Hematopoietic multipotent progenitor cell treated with erythropoietin and hydrocortisone succinate and interleukin-3 and kit ligand, for 8 days (in vitro differentiated cells): ENCODE measurements around the gene CHI3L2.
A peak's percentile ranks its signal among the peaks of the same experiment; 100 is the strongest.

ENCODE experiments used
- DNase-seq: peaks from one replicate; pipeline ENCODE4 v3.0.0-alpha.2; 2015

CHI3L2 gene

GRCh38 chr1:111227434-111227833 is at the start of gene CHI3L2:
Gene CHI3L2 (plus strand): TSS chr1:111227713. CDS start chr1:111227730, 17 bp downstream.
- no peak for DNase-seq

DNA sequence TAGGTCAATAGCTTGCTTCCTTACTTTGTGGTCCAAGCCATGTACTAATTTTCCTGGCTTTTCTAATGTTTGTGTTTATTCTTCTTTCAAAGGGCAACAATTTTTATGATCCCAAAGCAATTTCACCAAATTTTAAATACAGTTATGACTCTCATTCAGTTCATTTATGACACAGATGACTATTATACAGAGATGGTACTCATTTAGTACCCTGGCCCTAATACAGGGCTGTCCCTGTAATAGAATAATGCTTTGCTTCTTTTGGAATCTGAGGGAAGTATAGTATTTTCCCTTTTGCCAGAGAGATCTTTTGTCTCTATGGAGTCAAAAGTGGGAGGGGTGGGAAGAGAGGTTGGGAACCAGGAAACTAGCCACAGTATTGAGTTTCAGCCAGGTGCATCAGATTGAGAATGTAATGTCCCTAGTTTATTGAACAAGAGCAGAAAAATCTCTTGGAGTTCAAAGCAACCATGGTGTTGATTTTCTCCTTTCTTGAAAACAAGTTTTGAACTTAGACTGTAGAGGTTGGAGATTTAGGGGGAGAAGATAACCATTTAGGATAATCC is 47.5 kb upstream of the CHI3L2 start:
- DNase-seq: no peak

- no peak for DNase-seq
Observed at GRCh38 chr1:111182052-111182451, 45.5 kb upstream of the CHI3L2 start.

GRCh38 chr1:111183308-111184069 is 44.0 kb upstream of the CHI3L2 start:
- no peak for DNase-seq

DNA sequence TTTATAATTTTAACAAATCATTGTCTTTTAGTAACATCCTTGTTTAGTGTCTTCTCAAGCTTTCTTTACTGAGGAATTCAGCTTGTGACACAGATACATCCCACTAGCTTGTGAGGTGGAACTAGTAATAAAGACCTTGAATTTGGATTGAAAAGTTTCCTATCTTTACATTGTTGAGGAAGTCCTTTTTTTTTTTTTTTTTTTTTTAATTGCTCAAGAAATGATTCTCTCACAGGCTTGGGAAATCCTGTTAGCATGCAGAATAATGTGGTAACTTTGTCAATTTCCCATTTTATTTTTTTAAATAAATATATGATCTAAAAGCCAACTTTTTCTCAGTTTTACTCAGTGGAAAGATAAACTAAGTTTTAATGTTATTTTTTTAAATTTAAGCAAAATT is 42.9 kb upstream of the CHI3L2 start:
- DNase-seq: no peak

DNA sequence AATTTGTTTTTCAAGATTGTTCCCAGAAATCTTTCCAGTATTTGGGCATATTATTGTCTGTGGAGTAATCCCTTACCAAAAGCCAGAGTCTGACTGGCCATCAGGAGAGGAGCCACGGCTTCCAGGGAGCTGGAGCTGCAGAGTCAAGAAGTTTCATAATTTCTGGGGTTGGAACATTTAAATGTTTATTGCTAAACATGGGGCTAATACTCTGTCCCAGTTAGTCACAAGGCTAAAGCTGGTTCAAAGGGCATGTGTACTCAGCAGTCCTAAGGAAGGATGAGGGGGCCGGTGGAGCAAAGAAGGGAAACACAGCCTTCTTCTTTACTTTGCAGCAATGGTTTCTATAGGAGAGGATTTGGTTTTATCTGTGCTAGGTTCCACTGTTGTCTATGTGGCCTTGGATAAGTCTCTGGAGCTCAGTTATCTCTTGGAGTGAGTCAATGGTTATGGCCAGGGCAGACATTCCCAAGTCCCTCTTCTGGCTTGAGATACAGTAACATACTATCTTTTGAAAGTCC is 36.5 kb upstream of the CHI3L2 start:
- DNase-seq: peak; percentile 8

DNA sequence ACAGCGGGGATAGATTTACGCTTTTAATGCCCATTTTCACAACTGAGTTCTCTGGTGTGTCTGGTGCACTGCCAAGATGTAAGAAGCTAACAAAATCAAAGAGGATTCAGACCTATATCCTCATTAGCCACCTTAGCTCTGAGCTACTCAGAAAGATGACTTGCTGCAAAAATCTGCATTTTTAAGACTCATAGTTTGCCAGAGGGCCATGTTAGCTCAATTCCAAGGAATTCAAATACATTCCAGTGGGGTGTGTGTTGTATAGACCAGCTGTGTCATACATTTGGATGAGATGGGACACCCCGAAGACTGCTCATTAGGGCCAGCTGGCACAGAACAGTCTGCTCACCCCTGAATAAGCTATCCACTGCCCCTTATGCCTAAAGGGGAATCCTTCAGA is 36.0 kb upstream of the CHI3L2 start:
- no peak for DNase-seq

DNA sequence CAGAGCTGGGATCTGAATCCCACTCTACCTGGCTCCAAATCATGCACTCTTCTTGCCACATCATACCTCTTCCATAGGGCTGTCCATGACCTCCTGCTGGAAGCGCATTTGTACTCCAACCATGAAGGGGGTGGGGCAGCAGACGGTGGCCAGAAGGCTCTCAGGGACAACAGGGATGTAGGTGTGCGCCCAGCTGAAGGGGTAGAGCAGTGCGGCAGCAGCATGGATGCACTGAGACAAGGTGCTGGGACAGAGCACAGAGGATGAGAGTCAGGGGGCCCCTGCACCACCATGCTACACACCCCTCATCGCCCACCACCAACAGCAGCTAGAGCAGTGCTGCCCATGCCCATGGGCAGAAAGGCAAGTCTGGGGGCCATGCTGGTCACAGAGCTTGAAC is 35.4 kb upstream of the CHI3L2 start:
- DNase-seq: no peak

DNA sequence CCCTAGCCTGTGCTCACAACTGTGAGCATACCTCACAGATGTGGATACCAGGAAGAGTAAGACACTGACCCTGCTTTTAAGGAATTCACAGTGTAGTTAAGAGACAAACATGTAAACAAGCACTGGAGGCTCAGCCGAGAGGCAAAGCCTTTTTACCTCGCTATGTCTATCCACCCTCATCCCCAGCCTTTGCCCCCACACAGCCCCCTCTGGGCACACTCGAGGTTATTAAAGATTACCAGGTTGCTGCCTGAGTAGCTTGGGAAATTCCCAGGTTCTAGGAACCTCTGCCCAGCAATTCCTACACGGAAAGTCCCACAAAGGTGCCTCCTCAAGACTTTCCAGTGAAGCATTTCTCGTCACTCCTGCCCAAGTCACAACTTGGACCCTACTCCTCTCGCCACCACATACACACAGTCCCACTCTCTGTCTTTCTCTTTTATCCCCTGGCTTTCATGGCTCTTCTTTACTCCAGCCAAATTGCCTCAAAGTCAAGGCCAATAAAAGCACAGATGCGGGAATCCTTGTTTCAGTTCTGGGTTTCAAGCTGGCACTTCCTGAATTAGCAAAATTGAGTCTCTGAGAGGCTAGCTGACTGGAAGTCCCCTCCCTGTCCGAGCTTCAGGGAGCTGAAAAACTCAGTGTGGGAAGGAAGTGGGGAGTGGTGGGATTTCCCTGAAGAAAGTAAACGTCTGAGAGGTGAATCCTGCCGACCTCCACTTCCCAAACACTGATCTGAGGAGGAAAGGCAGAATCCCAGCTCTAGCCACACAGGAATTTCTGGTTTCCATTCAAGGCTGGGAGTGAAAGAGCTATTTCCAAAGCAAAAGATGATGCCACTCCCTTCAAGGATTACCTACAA is 34.6 kb upstream of the CHI3L2 start:
- DNase-seq: no peak

DNA sequence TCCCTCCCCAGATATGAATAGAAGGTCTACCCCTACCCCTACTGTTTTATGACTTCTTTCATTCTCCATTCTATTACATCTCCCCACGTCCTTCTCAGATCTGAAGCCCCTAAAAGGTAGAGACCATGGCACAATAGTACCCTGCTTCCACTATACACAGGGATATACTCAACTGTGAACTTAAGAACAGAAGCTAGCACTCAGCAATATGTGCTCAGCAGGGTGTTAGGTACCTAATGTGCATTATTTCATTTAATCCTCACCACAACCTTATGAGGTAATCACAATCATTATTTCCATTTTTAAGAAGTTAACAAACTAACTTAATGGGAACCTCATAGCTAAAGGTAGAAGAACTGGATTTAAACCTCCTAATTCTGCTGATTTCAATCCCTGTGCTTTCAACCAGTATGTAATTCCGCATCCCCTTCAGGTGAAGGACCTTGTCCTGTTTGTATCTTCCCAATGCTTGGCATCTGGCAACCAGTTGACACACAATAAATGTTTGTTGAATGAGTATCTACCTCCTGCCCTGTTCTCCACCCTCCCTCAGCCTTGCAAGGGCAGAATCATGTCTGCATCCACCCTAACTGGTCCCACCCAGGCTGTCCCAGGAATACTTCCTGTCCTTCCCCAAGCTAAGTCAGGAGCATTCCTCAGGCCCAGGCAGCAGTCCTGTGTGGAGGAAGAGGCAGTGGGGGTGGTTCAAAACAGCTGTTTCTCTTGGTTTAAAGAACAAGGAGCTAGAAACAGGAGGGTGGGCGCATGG is 33.6 kb upstream of the CHI3L2 start:
- no peak for DNase-seq

DNA sequence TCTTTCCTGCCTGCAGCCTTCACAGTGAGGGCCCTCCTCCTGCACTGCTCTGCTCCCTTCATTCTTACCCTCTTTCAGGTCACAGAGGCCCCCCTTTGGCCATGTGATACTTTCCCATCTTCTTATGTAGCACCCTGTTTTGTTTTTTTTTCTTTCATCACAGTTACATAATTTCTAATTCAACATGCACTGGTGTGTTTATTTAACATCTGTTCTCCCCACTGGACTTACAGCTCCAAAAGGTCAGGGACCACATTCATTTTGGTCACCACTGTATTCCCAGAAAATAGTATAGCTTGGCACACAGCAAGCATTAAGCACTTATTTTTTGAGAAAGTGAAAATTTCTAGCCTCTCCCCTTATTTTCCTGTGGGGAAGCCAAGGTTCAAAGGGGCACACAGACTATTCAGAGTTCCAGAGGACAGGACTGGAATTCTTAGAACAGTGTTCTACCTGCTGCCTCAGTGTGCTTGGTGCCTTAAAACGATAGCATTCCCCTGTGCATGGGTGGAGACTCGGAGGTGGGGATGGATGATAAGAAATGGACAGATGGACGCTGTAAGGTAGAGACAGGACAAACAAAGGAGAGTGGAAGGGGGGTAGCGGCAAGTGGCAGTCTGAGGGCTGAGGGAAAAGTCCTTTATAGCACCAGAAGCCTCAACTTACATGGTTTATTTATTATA is 32.4 kb upstream of the CHI3L2 start:
- no peak for DNase-seq

GRCh38 chr1:111196213-111196612 is 31.3 kb upstream of the CHI3L2 start:
- DNase-seq: no peak

DNA sequence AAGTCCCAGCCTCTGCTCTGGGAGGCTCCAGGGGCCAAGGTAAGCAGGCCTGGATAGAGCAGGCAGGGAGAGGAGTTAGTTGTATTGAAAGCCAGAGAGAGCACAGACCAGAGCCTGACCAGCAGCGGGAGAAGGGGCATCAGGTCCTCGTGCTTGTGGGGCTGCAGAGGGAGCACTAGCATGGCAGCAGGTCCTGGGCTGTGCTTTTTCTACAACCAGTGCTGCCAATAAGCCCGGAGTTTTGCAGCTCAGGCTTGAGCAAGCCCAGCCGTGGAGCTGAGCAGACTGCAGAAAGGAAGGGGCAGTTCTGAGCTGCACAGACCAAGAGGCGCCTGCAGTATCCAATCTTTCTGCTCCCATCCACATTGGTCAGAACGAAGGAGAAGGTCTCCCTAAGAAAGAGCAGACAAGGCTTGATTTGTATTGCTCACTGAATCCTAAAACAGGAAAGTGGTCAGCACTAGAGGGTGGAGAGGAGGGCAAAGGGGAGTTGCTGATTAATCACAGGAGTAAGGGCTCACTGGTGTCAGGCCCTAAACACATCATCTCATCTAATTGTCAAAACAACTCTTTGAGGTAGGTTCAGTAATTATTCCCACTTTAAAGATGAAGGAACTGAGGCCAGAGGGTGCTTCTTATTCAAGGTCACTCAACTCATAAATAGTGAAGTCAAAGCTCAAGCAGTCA is 29.8 kb upstream of the CHI3L2 start:
- no peak for DNase-seq

- no peak for DNase-seq
Observed at GRCh38 chr1:111198836-111199235, 28.7 kb upstream of the CHI3L2 start.

GRCh38 chr1:111199329-111199728 is 28.2 kb upstream of the CHI3L2 start:
- DNase-seq: peak; percentile 46

DNA sequence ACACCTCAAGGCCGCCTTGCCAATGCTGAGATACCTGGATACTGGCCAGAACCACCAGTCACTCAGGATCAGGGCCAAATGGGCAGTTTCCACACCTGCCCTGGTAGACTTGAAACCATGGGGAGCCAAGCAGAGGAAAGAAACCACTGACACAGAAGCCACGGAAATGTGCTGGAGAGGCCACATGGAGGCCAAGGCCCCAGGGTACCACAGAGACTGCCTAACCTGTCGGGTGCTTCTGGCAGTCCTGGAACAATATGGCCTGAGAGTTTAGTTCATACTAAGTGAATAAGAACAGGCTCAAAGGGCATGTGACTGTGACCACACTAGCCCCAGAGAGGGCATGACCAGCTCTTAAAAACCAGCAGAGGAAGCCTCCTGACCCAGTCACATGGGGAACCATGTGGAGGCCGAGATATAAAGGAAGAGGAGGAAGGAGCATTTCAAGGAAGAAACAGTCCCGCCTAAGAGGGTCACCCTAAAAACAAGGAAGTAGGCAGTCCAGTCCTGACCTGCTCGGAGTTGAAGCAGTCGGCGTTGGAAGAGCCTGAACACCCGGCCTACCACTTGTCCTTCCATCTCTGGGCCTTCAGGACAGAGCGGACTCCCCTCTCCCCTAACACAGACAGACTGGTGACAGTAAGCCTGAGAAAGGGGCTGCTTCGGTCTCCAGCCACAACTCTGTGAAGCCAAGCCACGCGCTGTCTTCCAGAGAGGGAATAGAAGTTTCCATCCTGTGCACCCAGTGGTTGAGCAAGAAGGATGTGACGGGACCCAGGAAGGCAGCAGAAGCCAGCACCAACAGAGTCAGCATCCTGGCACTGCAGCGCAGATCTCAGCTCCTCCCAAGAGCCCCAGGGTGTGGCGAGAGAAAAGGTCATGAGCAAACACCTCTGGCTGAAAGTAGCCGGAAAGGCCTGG is 27.4 kb upstream of the CHI3L2 start, which contains the start of gene DENND2D:
TSS of gene DENND2D (minus strand) at position 766 of the 921 bp plus-strand sequence. CDS start at position 579, 187 bp downstream.
- DNase-seq: peak; percentile 65

DNA sequence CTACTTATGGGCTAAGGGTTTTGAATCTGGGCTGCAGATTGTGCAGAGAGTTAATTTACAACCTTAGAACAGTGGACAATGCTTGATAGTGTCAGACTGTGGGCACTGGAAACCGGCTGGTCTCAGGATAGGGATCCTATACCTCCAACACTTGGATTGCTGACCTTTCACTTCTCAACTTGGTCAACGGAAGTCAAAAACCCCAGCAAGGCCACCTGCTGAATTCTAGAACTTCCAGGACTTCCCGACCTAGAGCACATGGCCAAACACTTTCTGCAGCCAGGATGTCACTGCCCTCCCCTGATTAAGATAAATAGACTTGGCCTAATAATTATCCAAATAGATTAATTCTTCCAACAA is 26.7 kb upstream of the CHI3L2 start:
- DNase-seq: no peak

- DNase-seq: peak; percentile 62
Observed at GRCh38 chr1:111201275-111202090, 26.0 kb upstream of the CHI3L2 start.

DNA sequence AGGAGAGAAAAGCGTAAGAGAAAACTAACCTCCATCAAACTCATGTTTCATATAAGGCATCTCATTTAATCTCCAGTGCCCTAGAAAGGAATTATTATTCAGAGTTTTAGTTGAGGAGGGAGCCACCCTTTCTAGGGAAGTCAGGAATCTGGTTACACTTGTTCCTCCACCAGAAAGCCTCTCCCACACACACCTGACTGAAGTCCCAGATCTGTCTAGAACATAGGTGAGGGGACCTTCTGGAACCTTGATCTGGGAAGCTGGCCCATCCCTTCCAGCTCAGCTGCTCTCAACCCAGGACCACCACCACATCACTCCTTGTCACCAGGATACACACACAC is 25.2 kb upstream of the CHI3L2 start:
- peak; percentile 6 for DNase-seq
